K562 (cell line): ENCODE measurements around the gene SYT17. TPM values are rescaled to one million over a fixed set of nuclear protein-coding genes. Genes with fewer than 3 reads are reported as not detected.

Experiments
- ATAC-seq: fragments of 200-7000 bp; cut with Tn5 transposase; 3 replicates; pipeline ENCODE4 v1.9.1; 2020; ENCODE audit warnings: moderate library complexity
- BruUV-seq: library from RNA; stranded (reverse); fragments of 400-500 nt; replicated peaks from 2 replicates; lab custom pipeline; 2021; lab: Mats Ljungman, UMichigan
- CTCF ChIA-PET: fragments of 300-600 bp; formaldehyde crosslinking; extraction: SDS; loops from one replicate; lab custom pipeline; 2021; ENCODE audit warnings: low intra/inter-chr PET ratio; lab: Yijun Ruan, JAX
- POLR2A ChIA-PET: fragments of 300-600, 350-650 bp; sonication (Branson Sonifier 250); formaldehyde crosslinking; extraction: SDS; loops from one replicate; lab custom pipeline; 2021; ENCODE audit warnings: antibody characterized with exemption, inconsistent platforms; lab: Yijun Ruan, JAX
- DNase-seq, 4 experiments: peaks; one replicate each; pipeline versions ENCODE4 v3.0.0 to v3.0.0-alpha.2; 2011 to 2018; ENCODE audit warnings: low spot score in 3 of 4, mixed read lengths in 3 of 4; ENCODE audit errors: extremely low read depth in 1 of 4
- FAIRE-seq: peaks from 2 replicates; lab custom pipeline; 2011; peaks lifted over from hg19 to GRCh38; lab: Jason Lieb, UNC
- H2AFZ ChIP-seq: 2 replicates; pipeline ENCODE4 v1.6.0; 2011; ENCODE audit warnings: low read depth, low read length, control low read depth, inconsistent platforms
- H3K27ac ChIP-seq: fragments of 200-600 bp; 3 replicates; pipeline ENCODE4 v1.8.0; 2011; ENCODE audit warnings: low read depth, mild to moderate bottlenecking, control low read depth, inconsistent platforms, low read length, moderate library complexity, mixed read lengths; ENCODE audit errors: extremely low read depth
- H3K27me3 ChIP-seq, 2 experiments: fragments of 300-600 bp in 1 of 2; 2 replicates in 1 of 2; 3 replicates in 1 of 2; pipeline versions ENCODE4 v1.6.0 to v1.8.0; 2011; ENCODE audit warnings: inconsistent platforms in 2 of 2, low read length in 2 of 2, mild to moderate bottlenecking in 1 of 2, mixed read lengths in 1 of 2, moderate library complexity in 1 of 2; ENCODE audit not compliant: control insufficient read depth in 2 of 2, insufficient read depth in 2 of 2
- H3K36me3 ChIP-seq: fragments of 300-600 bp; 3 replicates; pipeline ENCODE4 v1.8.0; 2011; ENCODE audit warnings: mild to moderate bottlenecking, low read length, inconsistent platforms; ENCODE audit not compliant: control insufficient read depth, insufficient read depth
- H3K4me1 ChIP-seq, 2 experiments: fragments of 200-600 bp in 1 of 2; replicated peaks in 1 of 2; 2 replicates in 1 of 2; 3 replicates in 1 of 2; pipeline versions ENCODE4 v1.5.1 to v1.8.0; 2011; ENCODE audit warnings: inconsistent platforms in 2 of 2, low read length in 2 of 2, mild to moderate bottlenecking in 1 of 2, mixed read lengths in 1 of 2, moderate library complexity in 1 of 2; ENCODE audit not compliant: control insufficient read depth in 2 of 2, insufficient read depth in 2 of 2
- H3K4me2 ChIP-seq: 2 replicates; pipeline ENCODE4 v1.6.1; 2011; ENCODE audit warnings: low read length, control low read depth, inconsistent platforms, mixed read lengths; ENCODE audit not compliant: insufficient read depth
- H3K4me3 ChIP-seq: fragments of 200-600 bp; sonication (generic), shearing (Covaris generic); 2 replicates; pipeline ENCODE4 v1.5.1; 2016; ENCODE audit warnings: control low read depth, inconsistent platforms
- H3K79me2 ChIP-seq: fragments of 200-600 bp; 3 replicates; pipeline ENCODE4 v1.8.0; 2011; ENCODE audit warnings: low read length, inconsistent platforms; ENCODE audit not compliant: control insufficient read depth, insufficient read depth
- H3K9ac ChIP-seq, 2 experiments: 2 replicates each; pipeline versions ENCODE4 v1.6.0 to v1.6.1; 2011; ENCODE audit warnings: low read depth in 2 of 2, low read length in 2 of 2, control low read depth in 1 of 2, inconsistent platforms in 1 of 2, mild to moderate bottlenecking in 1 of 2, mixed read lengths in 1 of 2; ENCODE audit not compliant: insufficient read depth in 1 of 2
- H3K9me1 ChIP-seq: one replicate; pipeline ENCODE4 v1.6.0; 2011; ENCODE audit warnings: inconsistent platforms, mild to moderate bottlenecking, low read length, moderate library complexity; ENCODE audit not compliant: control insufficient read depth, insufficient read depth
- H3K9me3 ChIP-seq: replicated peaks from 2 replicates; pipeline ENCODE4 v1.5.1; 2011; ENCODE audit warnings: low read depth, low read length, inconsistent platforms; ENCODE audit not compliant: control insufficient read depth, insufficient read depth
- H4K20me1 ChIP-seq: replicated peaks from 2 replicates; pipeline ENCODE4 v1.6.1; 2011; ENCODE audit warnings: low read length, inconsistent platforms, mixed read lengths; ENCODE audit not compliant: control insufficient read depth, insufficient read depth
- MAFG ChIP-seq: fragments of 450-650 bp; conservative IDR thresholded peaks from 2 replicates; pipeline ENCODE4 v1.6.1; 2016; ENCODE audit warnings: missing genetic modification characterization, missing compliant biosample characterization
- RBM25 ChIP-seq: fragments of 200-400 bp; formaldehyde crosslinking; IDR thresholded peaks from 2 replicates; pipeline ENCODE4 v1.6.1; 2018; ENCODE audit warnings: low read length, low read depth, moderate library complexity; ENCODE audit not compliant: severe bottlenecking
- SMAD1 ChIP-seq: fragments of 150-350 bp; IDR thresholded peaks from 2 replicates; pipeline ENCODE4 v1.6.1; 2014; ENCODE audit warnings: low read length, low read depth; ENCODE audit not compliant: partially characterized antibody
- YY1 ChIP-seq, 3 experiments: IDR thresholded peaks; 2 replicates each; pipeline ENCODE4 v1.6.1; 2011; ENCODE audit warnings: low read length in 2 of 3, mild to moderate bottlenecking in 2 of 3, moderate library complexity in 2 of 3, borderline replicate concordance in 1 of 3, control low read depth in 1 of 3, low read depth in 1 of 3; ENCODE audit not compliant: insufficient read depth in 3 of 3, insufficient replicate concordance in 2 of 3, control insufficient read depth in 1 of 3, insufficient read length in 1 of 3; ENCODE audit errors: extremely low read depth in 1 of 3
- ZNF696 ChIP-seq: fragments of 250-450 bp; sonication (Bioruptor Pico); conservative IDR thresholded peaks from 2 replicates; pipeline ENCODE4 v1.4.0; 2020; ENCODE audit warnings: mild to moderate bottlenecking, moderate library complexity
- WGBS: fragments of 100-300 bp; shearing (Covaris generic); methylation state at CpG from one replicate; pipeline ENCODE4 v1.1.6; 2016; ENCODE audit warnings: low coverage, mixed read lengths; ENCODE audit not compliant: insufficient coverage; ENCODE audit errors: missing lambda C conversion rate; 5-methylcytosine and 5-hydroxymethylcytosine counted together
- in situ Hi-C: fragments of 300-500 bp; cut with MboI; formaldehyde crosslinking; loops from 4 replicates; pipeline ENCODE4 v1.15.0; 2018; ENCODE audit warnings: inconsistent platforms, mixed read lengths
- intact Hi-C: fragments of 100-400 bp; cut with micrococcal nuclease; formaldehyde crosslinking; loops from 2 replicates; pipeline ENCODE4 v1.14.2; 2022
- polyA plus RNA-seq, 8 experiments: library from polyadenylated mRNA; depleted of rRNA in 4 of 8; stranded (reverse) in 5 of 8; unstranded in 3 of 8; fragments of >200 nt; fragmentation: Nextera tagmentation in 2 of 8; fragmentation: Illumina TruSeq in 1 of 8; extraction: Ambion mirVana in 2 of 8; extraction: Trizol in 1 of 8; gene quantifications; 2 replicates each; pipeline versions ENCODE4 v1.2.1 to v1.2.3, GENCODE V29; 2011 to 2014; ENCODE audit warnings: inconsistent platforms in 1 of 8, missing spikeins in 1 of 8
- total RNA-seq, 7 experiments: library from RNA; depleted of rRNA in 6 of 7; stranded (reverse); fragments of >200 nt in 6 of 7; fragmentation: Illumina TruSeq in 2 of 7; extraction: Trizol in 2 of 7; gene quantifications; 2 replicates each; pipeline versions ENCODE4 v1.2.1 to v1.2.3, GENCODE V29; 2011 to 2021; ENCODE audit warnings: low replicate concordance in 1 of 7

SYT17 gene
- total and polyA plus RNA-seq, 9 of the 15 experiments (the other 6 are each of a cell fraction or from before 2014, with no cell fraction given), result not detected

GRCh38 chr16:19304750-19305149, 136.7 kb downstream of the SYT17 start (continued):
- no peak for TF ChIP-seq ZNF696 (CRISPR knock-in tag)
- peak; percentile 60 for TF ChIP-seq MAFG (tag)
- no peak for TF ChIP-seq SMAD1

DNA sequence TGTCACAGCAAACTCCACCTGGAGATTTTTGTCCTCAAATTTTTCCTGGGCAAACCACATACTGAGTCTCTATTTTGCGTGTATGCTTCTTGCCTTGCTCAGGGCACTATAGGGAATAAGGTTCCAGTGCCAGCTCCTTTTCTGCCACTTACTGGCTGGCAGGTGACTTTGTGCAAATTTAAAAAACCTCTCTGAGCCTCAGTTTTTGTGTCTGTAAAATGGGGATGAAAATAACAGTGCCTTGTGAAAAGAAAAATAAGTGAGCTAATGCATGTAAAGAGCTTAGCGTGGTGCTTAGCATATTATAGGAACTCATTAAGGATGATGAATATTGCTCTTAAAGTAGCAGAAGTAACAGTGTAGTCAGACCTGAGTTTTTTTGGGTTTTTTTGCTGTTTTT, 137.4 kb downstream of the SYT17 start:
- no peaks in the 10 kb centered on the region for H3K27me3 ChIP-seq
- H3K9ac ChIP-seq, result no peak overlapping the region
- no peaks in the 10 kb centered on the region for H3K36me3 ChIP-seq
- no peak overlapping the region for H3K4me2 ChIP-seq
- DNase-seq, result no peak
- no TSS peak for BruUV-seq
- ChIA-PET CTCF (no interaction called here), POLR2A (no interaction called here)
- in situ Hi-C loops (no loop called here), intact Hi-C loops (no loop called here)
- no peak overlapping the region for H3K27ac ChIP-seq
- H4K20me1 ChIP-seq, result 0 out of 2 replicates have a peak, but pooled peaks cover 8% of the 10 kb centered on the region
- no peak for TF ChIP-seq YY1 (IDR thresholded peaks at IDR 0.05; ENCODE audit: borderline replicate concordance in 1 of 3, control insufficient read depth in 1 of 3, extremely low read depth in 1 of 3, insufficient read depth in 3 of 3, insufficient read length in 1 of 3, insufficient replicate concordance in 2 of 3, low read depth in 1 of 3, low read length in 2 of 3)
- TF ChIP-seq RBM25, result peak; percentile 62
- FAIRE-seq, result no peak
- no peaks in the 10 kb centered on the region for H3K4me1 ChIP-seq
- no peaks in the 10 kb centered on the region for H3K9me3 ChIP-seq
- H2AFZ ChIP-seq, result no peak overlapping the region
- H3K9me1 ChIP-seq, result no peaks in the 10 kb centered on the region
- 0% methylated on average over 2 of the region's 2 CpGs for WGBS
- no peak overlapping the region for H3K4me3 ChIP-seq
- H3K79me2 ChIP-seq, result no peaks in the 10 kb centered on the region
- no peak for ATAC-seq
